ENCODE data around the gene GRIA4.
"Not testable (repeated sequence)": the region's sequence is repeated elsewhere in the genome, so short reads cannot be mapped to it uniquely, and the experiment has no call there.

The GRIA4 gene

DNA sequence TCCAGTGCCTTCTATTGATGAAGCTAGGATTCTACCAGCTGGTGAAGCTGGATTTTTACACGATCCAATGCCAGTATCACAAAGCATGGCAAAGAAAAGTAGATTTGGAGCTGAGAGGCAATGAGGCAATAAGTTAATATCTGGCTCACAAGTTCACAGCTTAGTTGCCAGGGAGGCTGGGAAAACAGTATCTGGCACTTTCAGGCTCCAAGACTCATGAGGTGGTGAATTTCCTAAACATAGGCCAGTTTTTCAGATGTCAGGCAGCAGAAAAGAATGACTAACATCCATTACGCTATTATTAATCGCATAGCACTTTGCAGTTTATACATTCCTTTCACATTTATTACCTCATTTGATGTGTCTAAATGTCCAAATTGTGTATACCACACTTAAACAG is 122.7 kb downstream of the GRIA4 start:
- no peak for DNase-seq

DNA sequence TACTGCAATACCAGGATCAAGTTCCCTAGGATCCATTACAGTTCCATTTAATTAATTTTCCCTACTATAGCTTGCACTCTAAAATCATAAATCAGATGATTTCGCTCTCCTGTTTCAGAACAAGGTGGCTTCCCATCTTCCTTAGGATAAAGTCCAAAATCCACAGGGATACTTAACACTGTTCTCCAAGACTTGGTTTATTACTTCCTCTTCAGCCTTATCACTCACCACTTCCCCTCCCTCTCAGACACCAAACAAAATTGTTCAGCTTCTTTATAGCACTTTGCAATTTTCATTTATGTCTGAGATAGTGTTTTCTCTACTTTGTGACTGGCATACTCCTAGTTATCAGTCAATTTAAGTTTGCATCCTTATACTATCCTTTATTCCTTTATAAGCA is 124.6 kb downstream of the GRIA4 start:
- no peak for DNase-seq

DNA sequence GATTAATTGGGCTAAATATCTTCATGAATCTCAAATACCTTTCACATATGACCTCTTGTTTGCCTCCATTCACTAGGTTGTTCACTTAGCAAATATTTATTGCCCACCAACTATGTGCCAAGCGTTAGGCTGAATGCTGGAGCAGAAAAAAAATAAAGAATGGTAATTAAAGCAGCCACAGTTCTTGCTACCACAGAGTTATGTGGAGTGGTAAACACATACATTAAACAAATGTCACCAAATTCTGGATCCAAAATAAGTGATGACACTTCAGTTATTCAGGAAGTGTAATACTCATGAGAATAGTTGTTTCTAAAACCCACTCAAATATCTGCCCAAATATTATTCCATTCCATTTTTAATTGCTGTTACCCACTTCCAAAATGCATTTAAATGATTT is 128.4 kb downstream of the GRIA4 start:
- DNase-seq, result no peak

DNA sequence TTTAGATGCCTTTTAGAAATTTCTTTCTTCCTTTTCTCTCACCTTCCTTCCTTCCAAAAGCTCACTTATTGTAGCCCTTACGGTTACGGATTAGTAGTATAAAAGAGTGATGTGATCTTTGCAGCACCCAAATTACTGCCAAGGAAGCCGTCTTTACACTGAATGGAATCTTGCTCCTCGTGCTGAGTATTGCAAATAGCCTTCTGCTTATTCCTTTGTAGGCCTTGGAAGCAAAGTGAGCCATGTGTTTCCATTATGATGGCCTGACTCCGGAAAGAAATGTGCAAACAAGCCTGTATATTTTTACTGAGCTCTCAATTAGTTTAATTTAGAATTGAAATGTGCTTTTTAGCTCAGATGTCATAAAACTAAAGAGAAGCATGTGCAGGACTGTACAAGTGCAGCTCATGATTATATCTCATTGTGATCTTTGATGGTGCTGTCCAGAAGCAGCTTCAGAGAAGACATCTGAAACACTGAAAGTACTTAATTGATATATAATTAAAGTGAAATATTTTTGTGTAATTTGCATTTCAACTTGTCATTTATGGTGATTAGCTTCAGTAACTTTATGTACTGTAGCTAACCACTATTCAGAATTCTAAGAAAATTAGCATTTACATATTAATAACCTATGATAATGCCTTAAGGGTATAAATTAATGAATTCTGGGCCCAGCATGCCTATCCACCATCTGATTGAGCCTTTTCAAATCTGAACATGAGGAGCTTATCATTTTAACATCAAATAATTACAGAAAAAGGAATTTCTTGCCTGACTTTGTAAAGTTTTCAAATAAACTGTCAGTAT is 129.3 kb downstream of the GRIA4 start:
- no peak for DNase-seq

DNA sequence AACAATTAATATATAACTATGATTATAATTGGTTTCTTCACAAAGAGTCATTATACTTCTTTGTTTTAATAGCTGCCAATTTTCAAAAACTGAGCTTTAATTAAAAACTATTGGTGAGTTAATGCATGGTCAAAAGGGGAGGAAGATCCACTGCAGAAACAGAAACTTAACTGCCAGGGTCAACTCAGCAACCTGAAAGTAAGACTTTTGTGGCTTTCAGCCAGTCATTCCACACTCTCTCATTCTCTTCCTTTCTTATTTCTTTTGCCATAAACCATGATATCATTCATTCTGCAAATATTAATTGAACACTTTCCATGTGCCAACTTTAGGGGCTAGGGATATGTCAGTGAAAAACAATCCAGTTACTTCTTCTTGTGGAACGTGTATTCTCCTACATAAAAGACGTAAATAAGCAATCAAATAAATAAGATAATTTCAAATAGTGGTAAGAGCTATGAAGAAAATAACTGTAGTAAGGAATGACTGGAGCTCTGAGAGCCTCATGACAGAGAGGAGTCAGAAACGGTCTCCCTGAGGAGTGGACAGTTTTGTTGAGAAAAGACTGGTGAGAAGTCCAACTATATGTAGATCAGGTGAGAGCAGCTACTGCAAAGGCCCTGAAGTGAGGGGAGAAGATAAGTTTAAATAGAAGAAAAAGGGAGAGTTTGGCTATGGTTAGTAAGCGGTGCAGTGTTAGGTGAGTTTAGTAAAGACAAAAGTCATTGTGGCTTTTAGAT is 130.5 kb downstream of the GRIA4 start:
- no peak for DNase-seq

DNA sequence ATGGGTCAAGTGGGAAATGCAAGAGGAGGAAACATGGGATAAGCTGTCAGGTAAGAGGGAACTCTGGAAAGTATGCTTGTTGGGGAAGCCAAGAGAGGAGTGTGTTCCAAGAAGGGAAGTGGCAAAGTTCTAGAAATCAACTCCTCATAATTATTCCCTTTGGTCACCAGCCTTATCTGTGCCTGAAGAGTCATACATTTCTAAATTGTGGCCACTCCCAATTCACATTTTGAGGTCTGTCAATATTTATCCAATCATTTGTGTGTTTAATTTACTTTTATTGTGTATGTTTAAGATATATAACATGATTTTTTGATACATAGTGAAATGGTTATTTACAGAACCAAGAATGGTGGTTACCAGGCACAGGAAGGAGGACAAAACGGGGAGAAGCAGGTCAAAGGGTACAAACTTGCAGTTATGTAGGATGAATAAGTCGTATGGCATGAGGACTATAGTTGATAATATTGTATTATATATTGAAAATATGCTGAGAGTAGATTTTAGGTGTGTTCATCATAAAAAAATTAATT is 131.7 kb downstream of the GRIA4 start:
- no peak for DNase-seq

DNA sequence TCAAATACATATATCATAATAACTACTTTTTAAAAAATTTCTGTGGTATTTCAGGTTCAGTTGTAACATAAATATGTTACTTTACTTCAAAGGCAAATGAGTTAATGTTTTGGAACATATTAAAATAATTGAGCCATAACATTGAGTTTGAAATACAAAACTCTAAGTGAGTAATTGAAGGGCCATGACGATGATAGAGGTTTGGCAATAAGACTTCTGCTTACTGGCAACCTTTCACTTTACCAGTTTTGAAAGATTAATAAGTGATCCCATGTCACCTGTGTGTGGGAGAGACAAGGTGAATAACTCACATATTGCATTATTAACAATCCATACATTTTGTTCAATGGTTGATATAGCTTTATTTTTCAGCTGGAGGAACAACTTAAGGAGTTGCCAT is 144.4 kb downstream of the GRIA4 start:
- no peak for DNase-seq

DNA sequence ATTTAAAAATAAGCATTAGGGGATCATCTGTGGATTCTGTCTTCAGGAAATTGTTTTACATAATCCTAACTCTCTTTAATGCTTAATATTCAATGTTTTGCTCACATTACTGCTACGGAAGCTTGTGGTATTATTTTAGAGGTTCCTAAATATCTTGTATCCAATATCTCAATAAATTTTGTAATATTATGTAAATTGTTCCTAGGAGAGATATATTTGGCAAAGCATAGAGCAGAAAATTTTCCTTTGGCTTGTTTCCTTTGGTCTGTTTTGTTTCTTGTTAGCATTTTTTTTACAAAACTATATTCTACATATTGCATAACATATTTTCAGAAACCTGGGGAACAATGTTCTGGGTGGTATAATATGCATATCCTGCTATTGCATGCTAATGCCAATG is 144.8 kb downstream of the GRIA4 start:
- DNase-seq, result no peak

DNA sequence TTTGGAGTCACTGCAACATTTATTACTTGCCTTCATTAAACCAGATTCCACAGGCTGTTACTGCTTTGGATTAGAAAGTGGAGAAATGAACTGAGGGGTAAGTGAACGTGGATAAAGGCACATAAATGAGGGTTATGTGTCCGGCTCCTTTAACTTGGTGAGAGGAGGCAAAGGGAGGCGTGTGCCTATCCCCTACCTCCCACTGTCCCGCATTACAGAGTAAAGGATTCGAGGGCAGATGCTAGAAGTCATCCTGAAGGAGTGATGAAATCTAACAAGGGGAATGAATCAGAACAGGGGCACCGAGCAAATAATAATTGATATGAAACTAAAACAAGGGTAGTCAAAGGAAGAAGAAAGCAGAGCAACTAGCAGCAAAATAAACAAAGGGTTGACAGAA is 147.2 kb downstream of the GRIA4 start:
- DNase-seq, result no peak

DNA sequence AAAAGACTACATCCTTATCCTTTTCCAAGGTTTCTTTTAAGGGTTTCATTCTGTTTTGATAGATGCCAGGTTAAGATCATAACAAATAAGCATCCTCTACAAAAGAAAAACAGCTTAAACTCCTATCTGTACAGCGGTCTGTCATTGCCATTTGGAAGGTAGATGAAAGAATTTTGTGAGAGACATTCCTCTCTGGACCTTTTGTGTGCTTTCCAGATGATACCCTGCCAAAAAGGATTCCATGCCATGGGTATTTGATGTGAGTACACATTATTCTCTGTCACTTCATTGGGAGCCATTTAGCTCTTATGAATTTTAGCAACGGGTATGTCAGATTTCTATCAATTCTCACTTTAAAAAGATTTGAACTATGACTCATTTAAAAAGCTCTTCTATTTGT is 153.7 kb downstream of the GRIA4 start:
- no peak for DNase-seq

DNA sequence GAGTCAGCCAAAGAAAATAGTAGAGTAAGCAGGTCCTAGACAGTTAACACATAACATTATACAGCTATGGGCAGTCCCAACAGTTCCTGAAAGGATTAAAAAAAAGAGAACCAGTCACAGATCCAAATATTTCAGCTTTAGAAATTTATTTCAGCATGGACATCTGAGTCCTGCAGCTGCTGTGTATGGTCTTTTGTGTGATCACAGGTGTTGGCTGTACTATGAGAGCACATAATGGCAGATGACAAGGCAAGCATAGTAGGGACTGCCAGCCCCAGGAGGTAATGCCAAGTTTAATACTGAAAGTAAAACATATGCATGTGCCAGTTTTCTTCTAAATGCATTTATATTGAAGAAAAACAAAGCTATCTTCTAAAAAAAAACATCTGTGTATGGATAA is 158.1 kb downstream of the GRIA4 start:
- no peak for DNase-seq

DNA sequence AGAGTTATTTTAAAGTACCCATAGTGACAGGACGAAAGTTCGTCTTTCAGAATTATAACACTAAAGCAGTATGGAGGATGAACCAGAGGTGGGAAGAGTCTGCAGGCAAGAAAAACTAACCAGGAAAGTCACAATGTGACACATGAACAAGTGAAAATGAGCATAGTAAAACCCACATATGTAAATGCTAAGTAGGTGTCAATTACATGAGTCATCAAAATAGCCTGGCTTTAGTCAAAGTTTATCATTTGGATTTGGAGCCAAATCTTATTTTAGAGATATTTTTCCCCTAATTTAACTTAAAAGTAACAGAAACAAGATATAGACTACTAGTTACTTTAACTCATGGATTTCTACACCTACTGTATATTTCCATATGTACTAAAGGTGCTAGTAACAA is 159.8 kb downstream of the GRIA4 start:
- no peak for DNase-seq

DNA sequence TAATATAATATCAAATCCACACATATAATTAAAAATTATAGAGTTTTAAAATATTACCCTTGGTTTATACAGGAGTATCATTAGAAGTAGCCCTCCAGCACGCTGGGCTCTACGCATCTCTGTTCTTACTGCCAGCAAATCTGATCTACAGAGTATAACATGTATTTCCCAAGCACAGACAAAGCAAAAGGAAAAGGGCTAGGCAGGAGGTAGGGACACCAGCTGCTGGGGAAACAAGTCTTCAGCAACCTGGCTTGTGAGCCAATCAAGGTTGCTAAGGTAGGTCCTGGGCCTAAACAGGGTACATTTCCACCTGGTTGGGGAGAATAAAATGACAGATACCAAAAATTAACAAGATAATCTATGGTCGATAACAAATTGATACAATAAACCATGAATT is 163.6 kb downstream of the GRIA4 start:
- not testable (repeated sequence) for DNase-seq

DNA sequence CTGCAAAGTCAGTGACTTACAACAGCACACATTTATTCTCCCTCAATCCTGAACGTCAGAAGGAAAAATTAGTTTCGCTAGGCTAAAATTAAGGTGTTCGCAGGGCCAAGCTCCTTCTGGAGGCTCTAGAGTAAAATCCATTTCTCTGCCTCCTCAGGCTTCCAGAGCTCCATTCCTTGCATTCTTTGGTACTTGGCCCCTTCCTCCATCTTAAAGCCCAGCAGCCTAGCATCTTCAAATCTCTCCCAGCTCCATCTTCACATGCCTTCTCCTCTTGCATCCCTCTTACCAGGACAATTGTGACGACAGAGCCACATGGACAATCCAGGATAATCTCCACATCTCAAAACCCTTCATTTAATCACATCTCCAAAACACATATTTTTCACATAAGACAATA is 165.0 kb downstream of the GRIA4 start:
- DNase-seq, result no peak

DNA sequence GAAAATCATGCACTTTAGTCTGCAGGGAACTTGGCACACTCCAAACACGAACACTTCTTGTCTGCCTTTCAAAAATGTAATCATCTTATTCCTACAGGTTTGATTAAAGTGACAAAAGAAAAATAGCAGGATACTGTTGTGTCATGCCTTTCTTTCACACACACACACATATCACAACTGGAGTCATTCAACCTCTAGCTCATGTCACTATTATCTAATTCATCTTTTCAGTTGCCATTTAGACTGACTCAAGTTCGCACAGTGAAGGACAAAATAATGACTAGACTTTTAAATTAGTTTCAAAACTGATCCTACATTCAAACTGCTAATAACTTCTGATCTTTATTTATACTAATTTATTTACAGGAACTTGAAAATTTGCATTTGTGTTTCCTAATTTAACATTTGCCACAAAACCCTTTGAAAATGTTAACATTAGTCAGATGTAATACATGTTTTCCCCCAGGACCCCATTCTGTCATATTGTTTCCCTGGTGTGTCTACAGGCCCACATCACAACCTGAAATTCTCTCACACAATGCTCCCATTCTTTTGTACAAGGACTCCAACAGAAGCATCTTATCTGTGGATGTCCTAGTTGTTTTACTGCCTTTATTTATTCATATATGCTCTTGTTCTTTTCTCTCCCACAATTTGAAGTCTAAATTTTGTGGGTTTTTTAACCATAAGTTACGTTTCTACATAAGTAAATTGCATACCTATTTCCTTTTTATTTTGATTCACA is 171.1 kb downstream of the GRIA4 start:
- no peak for DNase-seq

DNA sequence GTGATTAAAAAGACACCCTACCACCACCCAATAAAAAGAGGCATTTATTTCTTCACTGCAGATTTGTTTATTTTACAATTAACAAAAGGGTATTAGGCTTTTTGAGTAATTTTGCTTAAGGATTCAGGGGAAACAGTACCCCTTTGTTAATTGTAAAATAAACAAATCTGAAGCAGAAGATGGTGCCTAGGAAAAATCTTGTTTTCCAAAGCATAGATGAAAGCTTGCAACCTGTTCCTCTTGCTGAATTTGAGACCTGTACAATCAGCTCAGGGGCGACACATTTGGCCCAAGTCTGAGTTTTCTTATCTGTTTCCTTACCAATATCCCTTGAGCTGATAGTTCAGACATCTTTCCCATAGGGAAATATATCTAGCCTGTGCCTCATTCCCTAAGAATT is 171.9 kb downstream of the GRIA4 start:
- no peak for DNase-seq

DNA sequence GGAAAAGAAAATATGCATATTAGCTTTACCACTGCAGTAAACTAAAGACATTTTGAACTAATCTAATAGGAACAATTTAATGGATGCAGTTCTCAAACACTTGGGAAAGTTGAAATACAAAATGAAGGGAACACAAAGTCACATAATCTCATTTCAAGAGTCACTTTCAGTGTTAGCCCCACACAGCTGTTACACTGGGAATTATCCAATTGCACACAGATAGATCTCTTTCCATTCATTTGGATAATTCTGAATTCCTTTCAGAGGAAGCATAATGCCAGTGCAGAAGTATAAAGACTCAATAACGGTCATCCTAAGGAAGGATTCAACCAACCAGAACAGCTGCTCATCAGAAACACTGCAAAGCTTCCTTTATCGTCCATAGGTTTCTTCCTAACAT is 173.3 kb downstream of the GRIA4 start:
- no peak for DNase-seq

DNA sequence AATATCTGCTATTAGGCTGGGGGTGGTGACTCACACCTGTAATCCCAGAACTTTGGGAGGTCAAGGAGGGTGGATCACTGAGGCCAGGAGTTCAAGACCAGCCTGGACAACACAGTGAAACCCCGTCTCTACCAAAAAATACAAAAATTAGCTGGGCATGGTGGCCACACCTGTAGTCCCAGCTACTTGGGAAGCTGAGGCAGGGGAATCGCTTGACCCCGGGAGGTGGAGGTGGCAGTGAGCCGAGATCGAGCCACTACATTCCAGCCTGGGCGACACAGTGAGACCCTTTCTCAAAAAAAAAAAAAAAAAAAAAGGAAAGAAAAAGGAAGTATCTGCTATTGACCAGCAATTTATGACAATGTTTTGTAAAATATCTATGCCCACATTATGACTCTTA is 176.0 kb downstream of the GRIA4 start:
- DNase-seq, result not testable (repeated sequence)

DNA sequence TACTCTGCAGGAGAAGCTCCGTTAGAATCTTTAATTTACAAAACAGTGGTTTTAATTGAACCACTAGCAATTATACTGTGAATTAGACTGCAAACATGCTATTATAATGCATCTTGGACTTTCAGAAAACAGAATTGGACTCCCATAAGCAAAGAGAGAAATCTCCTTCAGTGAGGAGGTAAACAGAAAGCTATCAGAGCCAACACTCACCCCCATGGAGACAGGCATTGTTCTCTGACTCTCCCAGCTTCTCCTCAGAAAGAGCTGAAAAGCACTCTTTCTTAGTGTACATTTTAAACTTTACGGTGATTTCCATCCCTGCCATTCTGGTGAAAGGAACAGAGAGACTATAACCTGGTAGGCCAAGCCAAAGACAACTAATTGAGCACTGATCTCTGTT is 176.9 kb downstream of the GRIA4 start:
- no peak for DNase-seq

DNA sequence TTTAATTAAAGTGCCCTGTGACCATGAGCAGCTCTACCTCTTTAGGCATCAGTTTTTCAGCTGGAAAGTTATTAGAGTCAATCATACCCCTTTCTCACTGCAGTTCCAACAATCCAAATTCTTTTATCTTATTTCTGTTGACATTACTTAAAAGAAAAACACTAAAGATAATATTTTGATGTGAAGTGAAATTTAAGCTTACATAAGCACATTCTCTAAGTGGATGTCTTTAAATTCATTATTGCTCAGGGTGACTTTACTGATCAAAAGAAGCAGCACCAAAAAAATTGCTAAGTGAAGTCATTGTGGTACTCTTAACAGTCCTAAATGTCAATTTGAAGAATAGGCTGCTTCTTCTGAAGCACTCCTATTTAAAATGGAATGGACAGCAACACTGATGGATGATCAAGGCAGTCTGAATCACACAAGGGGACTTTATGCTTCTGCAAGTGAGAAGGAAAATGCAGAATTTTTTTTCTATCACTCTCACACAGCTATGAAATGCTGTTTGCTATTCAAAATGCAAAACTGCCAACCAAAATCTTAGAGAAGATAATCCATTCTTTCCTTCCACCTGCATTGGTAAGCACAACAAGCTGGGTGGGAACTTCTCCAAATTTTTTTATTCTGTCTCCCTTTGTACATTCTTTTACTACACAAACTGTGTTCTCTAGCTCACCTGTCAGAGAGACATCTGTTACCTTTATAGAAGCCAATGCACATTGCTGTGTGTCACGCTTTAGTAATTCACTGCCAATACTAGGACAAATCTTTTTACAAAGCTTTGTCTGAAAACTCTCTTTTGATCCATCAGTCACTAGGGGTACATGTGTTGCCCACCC is 179.9 kb downstream of the GRIA4 start:
- DNase-seq, result no peak

DNA sequence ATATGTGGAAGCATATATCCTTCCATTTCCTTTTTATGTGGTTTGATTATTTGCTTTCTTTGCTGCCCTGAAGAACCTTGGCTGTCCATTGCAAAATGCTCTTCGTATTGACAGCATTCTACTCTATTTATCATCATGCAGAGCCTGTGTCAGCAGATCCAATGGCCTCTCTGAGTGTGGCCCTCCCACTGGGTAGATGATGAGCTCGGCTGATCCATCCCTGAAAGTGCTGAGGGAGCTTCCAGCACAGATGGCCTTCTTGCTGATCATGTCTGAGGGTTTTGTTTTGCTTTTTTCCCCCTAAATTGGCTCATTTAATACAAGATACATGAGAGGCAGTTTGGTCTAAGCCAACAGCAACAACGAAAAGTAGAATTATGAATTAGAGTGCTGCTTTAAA is 181.0 kb downstream of the GRIA4 start:
- no peak for DNase-seq

DNA sequence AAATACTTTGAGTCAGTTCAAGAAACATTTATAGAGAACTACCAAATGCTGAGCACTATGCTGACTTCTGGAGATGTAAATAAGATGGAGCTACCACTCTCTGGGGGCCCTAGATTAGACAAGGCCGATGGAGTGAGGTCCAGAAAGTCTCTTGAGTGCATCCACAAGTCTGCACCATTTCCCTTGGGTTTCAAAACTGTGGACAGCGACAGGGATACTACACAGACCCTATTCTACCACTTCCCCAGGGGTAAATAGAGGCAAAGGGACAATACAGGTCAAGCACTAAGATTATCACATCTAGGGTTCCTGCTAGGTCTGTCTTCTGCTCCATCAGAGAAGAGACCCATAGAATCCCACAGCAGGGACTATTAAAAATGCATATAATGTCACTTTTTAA is 183.2 kb downstream of the GRIA4 start:
- no peak for DNase-seq

DNA sequence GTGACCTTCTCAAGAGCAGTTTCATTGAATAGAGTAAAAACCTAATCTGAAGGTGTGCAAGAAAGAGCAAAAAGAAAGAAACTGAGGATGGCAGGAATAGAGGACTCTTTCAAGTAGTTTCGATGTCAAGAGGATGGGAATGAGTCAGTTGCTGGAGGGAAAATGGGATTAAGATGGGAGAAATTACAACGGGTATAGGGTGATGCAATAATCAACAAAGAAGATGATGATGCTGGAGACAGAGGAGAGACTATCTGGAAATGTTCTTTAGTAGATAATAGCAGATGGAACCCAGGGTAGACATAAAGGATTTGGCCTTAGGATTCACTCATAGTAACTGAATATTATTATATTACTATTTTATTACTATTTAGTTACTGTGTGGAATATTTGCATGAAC is 189.4 kb downstream of the GRIA4 start:
- no peak for DNase-seq

Measured in activated T-cell treated with anti-CD3 and anti-CD28 coated beads for 4 hours (primary cell).